Body of pancreas (tissue), 4 donors: ENCODE measurements around the gene ADAMTS4. TPM values are rescaled to one million over a fixed set of nuclear protein-coding genes. Genes with fewer than 3 reads are reported as not detected.
A peak's percentile ranks its signal among the peaks of the same experiment; 100 is the strongest.

ENCODE experiments used
- ATAC-seq: fragments of 150-250 bp; one replicate; pipeline ENCODE4 v1.9.1; 2016
- DNase-seq, 4 donors: peaks; one replicate each; pipeline ENCODE4 v3.0.0-alpha.2; 2019
- H3K27ac ChIP-seq, 4 donors: fragments of 200-600 bp; sonication (generic); 1 replicate in 3 of 4; 2 replicates in 1 of 4; pipeline versions ENCODE4 v1.5.1 to v1.6.1; 2016 to 2019; ENCODE audit warnings: mild to moderate bottlenecking in 1 of 4, mixed read lengths in 1 of 4, moderate library complexity in 1 of 4
- H3K27me3 ChIP-seq, 2 donors: fragments of 200-600 bp; sonication (generic); one replicate each; pipeline ENCODE4 v1.6.0; 2016; ENCODE audit warnings: mild to moderate bottlenecking in 1 of 2
- H3K36me3 ChIP-seq, 2 donors: fragments of 200-600 bp; sonication (generic); replicated peaks in 1 of 2; 2 replicates each; pipeline ENCODE4 v1.5.1; 2016; ENCODE audit warnings: low read depth in 2 of 2; ENCODE audit not compliant: insufficient read depth in 1 of 2
- H3K4me1 ChIP-seq: fragments of 200-600 bp; sonication (generic); one replicate; pipeline ENCODE4 v1.6.0; 2016
- H3K4me3 ChIP-seq, 2 donors: fragments of 200-600 bp; sonication (generic); 1 replicate in 1 of 2; 2 replicates in 1 of 2; pipeline ENCODE4 v1.5.1; 2016 to 2019
- H3K9me3 ChIP-seq, 3 donors: fragments of 200-600 bp; sonication (generic); 1 replicate in 2 of 3; 2 replicates in 1 of 3; pipeline ENCODE4 v1.5.1; 2016
- POLR2A ChIP-seq, 3 donors: fragments of 450-650 bp; IDR thresholded peaks; one replicate each; pipeline ENCODE4 v1.6.1; 2016; ENCODE audit warnings: antibody characterized with exemption in 3 of 3, mild to moderate bottlenecking in 2 of 3
- WGBS, 2 donors: methylation state at CpG; one replicate each; pipeline ENCODE4 v1.1.5; 2017; 5-methylcytosine and 5-hydroxymethylcytosine counted together
- intact Hi-C: fragments of 100-400 bp; cut with DNase I; formaldehyde crosslinking; loops from one replicate; pipeline ENCODE4 v1.15.1; 2023
- total RNA-seq, 2 donors: library from RNA; depleted of rRNA; stranded (reverse); fragments of >200 nt; gene quantifications; one replicate each; pipeline ENCODE4 v1.1.0, GENCODE V29; 2016
- TF ChIP-seq, protein P1 (sequence below), 7 experiments: fragments of 450-650 bp in 4 of 7; fragments of 200-600 bp in 3 of 7; sonication (generic) in 3 of 7; IDR thresholded peaks; one replicate each; pipeline ENCODE4 v1.5.1; 2016 to 2019; ENCODE audit warnings: antibody characterized with exemption in 7 of 7

Gene ADAMTS4
- total RNA-seq, 2 donors from 2014 or later, result 6.7 to 7.9 TPM

GRCh38 chr1:161228032-161228431, 29.2 kb upstream of the ADAMTS4 start:
- intact Hi-C loops, result no loop called here
- H3K4me3 ChIP-seq, result no peak overlapping the region
- peak overlapping the region in 1 of 4 donors; percentile 46 for H3K27ac ChIP-seq

GRCh38 chr1:161227196-161227871, 28.5 kb upstream of the ADAMTS4 start:
- intact Hi-C loops, result no loop called here

More at GRCh38 chr1:161228032-161228431, 29.2 kb upstream of the ADAMTS4 start:
- Histone ChIP-seq H3K4me1 (peaks cover 32% of the 10 kb centered on the region), H3K36me3 (no peaks in the 10 kb centered on the region), H3K9me3 (no peaks in the 10 kb centered on the region), H3K27me3 (no peaks in the 10 kb centered on the region)
- WGBS, 2 donors, result 86 to 98% methylated on average over 5 to 7 of the region's 7 CpGs
- no peak for TF ChIP-seq POLR2A (IDR thresholded peaks at IDR 0.05)
- TF ChIP-seq, protein P1, sequence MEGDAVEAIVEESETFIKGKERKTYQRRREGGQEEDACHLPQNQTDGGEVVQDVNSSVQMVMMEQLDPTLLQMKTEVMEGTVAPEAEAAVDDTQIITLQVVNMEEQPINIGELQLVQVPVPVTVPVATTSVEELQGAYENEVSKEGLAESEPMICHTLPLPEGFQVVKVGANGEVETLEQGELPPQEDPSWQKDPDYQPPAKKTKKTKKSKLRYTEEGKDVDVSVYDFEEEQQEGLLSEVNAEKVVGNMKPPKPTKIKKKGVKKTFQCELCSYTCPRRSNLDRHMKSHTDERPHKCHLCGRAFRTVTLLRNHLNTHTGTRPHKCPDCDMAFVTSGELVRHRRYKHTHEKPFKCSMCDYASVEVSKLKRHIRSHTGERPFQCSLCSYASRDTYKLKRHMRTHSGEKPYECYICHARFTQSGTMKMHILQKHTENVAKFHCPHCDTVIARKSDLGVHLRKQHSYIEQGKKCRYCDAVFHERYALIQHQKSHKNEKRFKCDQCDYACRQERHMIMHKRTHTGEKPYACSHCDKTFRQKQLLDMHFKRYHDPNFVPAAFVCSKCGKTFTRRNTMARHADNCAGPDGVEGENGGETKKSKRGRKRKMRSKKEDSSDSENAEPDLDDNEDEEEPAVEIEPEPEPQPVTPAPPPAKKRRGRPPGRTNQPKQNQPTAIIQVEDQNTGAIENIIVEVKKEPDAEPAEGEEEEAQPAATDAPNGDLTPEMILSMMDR (IDR thresholded peaks at IDR 0.05), result no peak
- no peak for DNase-seq
- ATAC-seq, result no peak

DNA sequence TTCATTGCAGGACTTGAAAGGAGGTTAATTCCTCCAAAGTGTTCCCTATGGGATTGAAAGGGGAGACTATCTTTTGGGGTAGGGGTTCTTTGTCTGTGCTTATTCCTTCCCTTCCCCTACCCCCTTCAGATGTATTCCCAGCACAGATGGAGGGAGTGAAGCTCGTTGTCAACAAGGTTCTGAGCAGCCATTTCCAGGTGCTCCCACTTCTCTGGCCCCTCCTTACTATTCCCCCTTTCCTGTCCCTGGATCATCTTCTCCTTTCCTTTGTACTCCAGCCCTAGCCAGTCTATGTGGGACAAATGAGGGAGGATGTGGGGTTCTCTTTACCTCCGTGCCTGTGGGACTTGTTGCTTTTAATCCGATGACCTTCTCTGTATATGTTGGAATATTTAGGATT, 27.9 kb upstream of the ADAMTS4 start:
- Histone ChIP-seq H3K27me3 (no peaks in the 10 kb centered on the region), H3K9me3 (no peaks in the 10 kb centered on the region), H3K4me1 (peaks cover 32% of the 10 kb centered on the region), H3K27ac (no peak overlapping the region), H3K36me3 (no peaks in the 10 kb centered on the region), H3K4me3 (no peak overlapping the region)
- no peak for DNase-seq
- intact Hi-C loops, result no loop called here
- TF ChIP-seq, protein P1 (IDR thresholded peaks at IDR 0.05), result no peak
- no peak for TF ChIP-seq POLR2A (IDR thresholded peaks at IDR 0.05)
- ATAC-seq, result no peak
- 60 to 70% methylated on average over 3 of the region's 3 CpGs for WGBS, 2 donors

More at GRCh38 chr1:161227196-161227871, 28.5 kb upstream of the ADAMTS4 start:
- Histone ChIP-seq H3K36me3 (no peaks in the 10 kb centered on the region), H3K27ac (peak overlapping the region in 1 of 4 donors; percentile 46), H3K9me3 (no peaks in the 10 kb centered on the region), H3K4me1 (peaks cover 32% of the 10 kb centered on the region), H3K4me3 (no peak overlapping the region), H3K27me3 (no peaks in the 10 kb centered on the region)
- WGBS, 2 donors, result 40 to 43% methylated on average over 11 of the region's 11 CpGs
- no peak for TF ChIP-seq POLR2A (IDR thresholded peaks at IDR 0.05)
- TF ChIP-seq, protein P1 (IDR thresholded peaks at IDR 0.05), result peak; percentile 81 to 90 (median 86)
- ATAC-seq (peak; percentile 56), DNase-seq (peak; percentile 84 to 90 (median 87))

DNA sequence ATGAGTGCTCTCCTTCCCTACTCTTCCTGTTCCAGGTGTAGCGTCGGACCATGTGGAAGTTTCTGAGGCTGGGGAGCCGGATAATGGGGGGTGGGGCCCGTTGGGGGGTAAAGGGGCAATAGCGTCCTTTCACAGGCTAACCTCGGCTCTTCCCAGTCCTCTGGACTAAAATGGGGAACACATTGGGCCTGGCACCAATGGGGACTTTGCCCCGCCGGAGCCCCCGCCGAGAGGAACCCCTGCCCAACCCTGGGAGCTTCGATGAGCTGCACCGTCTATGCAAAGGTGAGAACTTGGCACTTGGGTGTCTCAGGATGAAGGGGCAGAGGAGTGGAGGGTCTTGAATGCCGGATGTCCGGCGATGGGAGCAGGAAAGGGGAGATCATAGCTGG, 27.5 kb upstream of the ADAMTS4 start:
- H3K27ac ChIP-seq, result no peak overlapping the region
- intact Hi-C loops, result no loop called here
- DNase-seq (no peak), ATAC-seq (no peak)
- peak overlapping the region; percentile 43 to 68 for H3K4me3 ChIP-seq
- no peaks in the 10 kb centered on the region for H3K27me3 ChIP-seq
- H3K9me3 ChIP-seq, result no peaks in the 10 kb centered on the region
- no peaks in the 10 kb centered on the region for H3K36me3 ChIP-seq
- WGBS, 2 donors, result 9 to 24% methylated on average over 14 to 15 of the region's 15 CpGs
- H3K4me1 ChIP-seq, result peaks cover 32% of the 10 kb centered on the region
- TF ChIP-seq, protein P1 (IDR thresholded peaks at IDR 0.05), result no peak
- no peak for TF ChIP-seq POLR2A (IDR thresholded peaks at IDR 0.05)
